Measurements from ENCODE around the gene CCDC51. TPM values are rescaled to one million over a fixed set of nuclear protein-coding genes. Genes with fewer than 3 reads are reported as not detected.
A peak's percentile ranks its signal among the peaks of the same experiment; 100 is the strongest.

Gene CCDC51
- polyA plus RNA-seq, 1 donor from 2014 or later = 27.2 TPM

DNA sequence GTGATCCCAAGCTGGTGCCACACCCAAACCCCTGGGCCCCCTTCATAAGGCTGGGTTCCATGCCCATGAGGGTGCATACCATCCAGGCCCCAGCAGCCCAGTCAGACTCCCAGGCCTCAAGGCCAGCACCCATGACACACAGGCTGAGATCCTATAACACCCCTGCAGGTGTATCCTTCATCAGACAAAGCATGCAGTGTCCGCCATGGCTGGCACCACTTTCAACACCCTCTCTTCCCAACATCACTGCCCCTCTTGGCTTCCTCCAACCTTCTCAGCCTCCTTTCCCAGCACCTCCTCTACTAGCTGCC lies 3.5 kb downstream of the CCDC51 start:
- Histone ChIP-seq H3K4me3 (ENCODE audit: low read length) (no peak overlapping the region), H3K27ac (ENCODE audit: low read length) (no peak overlapping the region), H3K9ac (ENCODE audit: low read length) (peak overlapping the region; percentile 27), H3K79me2 (replicated peaks; ENCODE audit: insufficient read depth, low read length) (peaks cover 14% of the 10 kb centered on the region), H3K4me2 (ENCODE audit: low read length) (no peak overlapping the region), H3K27me3 (ENCODE audit: insufficient read depth, low read depth, low read length) (no peaks in the 10 kb centered on the region), H2AFZ (ENCODE audit: low read depth, low read length) (no peak overlapping the region), H3K9me2 (ENCODE audit: insufficient read depth, low read length) (no peaks in the 10 kb centered on the region), H3K9me3 (ENCODE audit: low read length) (no peaks in the 10 kb centered on the region), H4K20me1 (ENCODE audit: insufficient read depth) (no peaks in the 10 kb centered on the region), H3K36me3 (ENCODE audit: insufficient read depth, low read length) (no peaks in the 10 kb centered on the region), H3F3A (ENCODE audit: insufficient read depth, low read length, poor library complexity, severe bottlenecking) (no peaks in the 10 kb centered on the region)
- TF ChIP-seq POLR2AphosphoS5 (IDR thresholded peaks at IDR 0.05) = no peak
- no peak for TF ChIP-seq EP300 (conservative IDR thresholded peaks at IDR 0.05; ENCODE audit: poor library complexity, severe bottlenecking)
- TF ChIP-seq, protein P1, sequence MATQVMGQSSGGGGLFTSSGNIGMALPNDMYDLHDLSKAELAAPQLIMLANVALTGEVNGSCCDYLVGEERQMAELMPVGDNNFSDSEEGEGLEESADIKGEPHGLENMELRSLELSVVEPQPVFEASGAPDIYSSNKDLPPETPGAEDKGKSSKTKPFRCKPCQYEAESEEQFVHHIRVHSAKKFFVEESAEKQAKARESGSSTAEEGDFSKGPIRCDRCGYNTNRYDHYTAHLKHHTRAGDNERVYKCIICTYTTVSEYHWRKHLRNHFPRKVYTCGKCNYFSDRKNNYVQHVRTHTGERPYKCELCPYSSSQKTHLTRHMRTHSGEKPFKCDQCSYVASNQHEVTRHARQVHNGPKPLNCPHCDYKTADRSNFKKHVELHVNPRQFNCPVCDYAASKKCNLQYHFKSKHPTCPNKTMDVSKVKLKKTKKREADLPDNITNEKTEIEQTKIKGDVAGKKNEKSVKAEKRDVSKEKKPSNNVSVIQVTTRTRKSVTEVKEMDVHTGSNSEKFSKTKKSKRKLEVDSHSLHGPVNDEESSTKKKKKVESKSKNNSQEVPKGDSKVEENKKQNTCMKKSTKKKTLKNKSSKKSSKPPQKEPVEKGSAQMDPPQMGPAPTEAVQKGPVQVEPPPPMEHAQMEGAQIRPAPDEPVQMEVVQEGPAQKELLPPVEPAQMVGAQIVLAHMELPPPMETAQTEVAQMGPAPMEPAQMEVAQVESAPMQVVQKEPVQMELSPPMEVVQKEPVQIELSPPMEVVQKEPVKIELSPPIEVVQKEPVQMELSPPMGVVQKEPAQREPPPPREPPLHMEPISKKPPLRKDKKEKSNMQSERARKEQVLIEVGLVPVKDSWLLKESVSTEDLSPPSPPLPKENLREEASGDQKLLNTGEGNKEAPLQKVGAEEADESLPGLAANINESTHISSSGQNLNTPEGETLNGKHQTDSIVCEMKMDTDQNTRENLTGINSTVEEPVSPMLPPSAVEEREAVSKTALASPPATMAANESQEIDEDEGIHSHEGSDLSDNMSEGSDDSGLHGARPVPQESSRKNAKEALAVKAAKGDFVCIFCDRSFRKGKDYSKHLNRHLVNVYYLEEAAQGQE (IDR thresholded peaks at IDR 0.05; ENCODE audit: borderline replicate concordance) = no peak
- TF ChIP-seq RAD21 (conservative IDR thresholded peaks at IDR 0.05) = no peak

DNA sequence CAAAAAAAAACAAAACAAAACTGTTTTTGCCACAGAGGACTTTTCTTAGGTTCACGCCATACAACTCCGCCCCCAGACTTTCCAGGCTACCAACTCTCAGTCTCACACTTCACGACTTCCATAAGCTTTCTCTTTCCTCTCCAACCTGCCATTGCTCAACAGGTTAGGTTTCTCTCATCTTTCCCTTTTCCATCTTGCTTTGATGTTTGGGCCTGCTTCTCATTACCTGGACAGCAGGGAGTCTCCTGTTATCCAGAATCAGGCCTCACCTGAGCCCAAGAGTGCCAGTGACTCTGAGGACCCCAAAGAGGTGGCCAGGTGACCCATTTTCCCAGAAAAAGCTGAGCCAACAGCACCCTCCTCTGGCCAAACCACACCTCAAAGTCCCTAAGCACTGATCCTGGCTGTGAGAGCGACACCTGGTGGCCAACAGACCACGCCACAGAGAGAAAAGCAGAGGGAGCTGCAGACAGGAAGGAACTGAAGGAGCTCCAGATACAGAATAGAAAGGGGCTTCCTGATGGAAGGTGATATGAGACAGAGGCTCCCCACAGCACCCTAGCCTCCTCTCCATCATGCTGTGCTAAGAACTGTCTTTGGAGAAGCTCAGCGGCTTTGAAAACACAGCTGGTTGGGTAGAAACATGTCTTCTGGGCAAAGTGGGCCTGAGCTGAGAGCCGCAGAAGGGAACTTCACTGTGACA lies 4.0 kb downstream of the CCDC51 start:
- H3F3A ChIP-seq (ENCODE audit: insufficient read depth, low read length, poor library complexity, severe bottlenecking) = no peaks in the 10 kb centered on the region
- H3K27ac ChIP-seq (ENCODE audit: low read length) = no peak overlapping the region
- no peaks in the 10 kb centered on the region for H4K20me1 ChIP-seq (ENCODE audit: insufficient read depth)
- H3K27me3 ChIP-seq (ENCODE audit: insufficient read depth, low read depth, low read length) = no peaks in the 10 kb centered on the region
- no peaks in the 10 kb centered on the region for H3K9me2 ChIP-seq (ENCODE audit: insufficient read depth, low read length)
- H3K4me2 ChIP-seq (ENCODE audit: low read length) = no peak overlapping the region
- TF ChIP-seq SMC3 (conservative IDR thresholded peaks at IDR 0.05; ENCODE audit: poor library complexity) (peak; percentile 100), MXI1 (conservative IDR thresholded peaks at IDR 0.05; ENCODE audit: poor library complexity, severe bottlenecking) (peak; percentile 41), POLR2AphosphoS5 (IDR thresholded peaks at IDR 0.05) (no peak), RAD21 (conservative IDR thresholded peaks at IDR 0.05) (peak; percentile 98), EP300 (conservative IDR thresholded peaks at IDR 0.05; ENCODE audit: poor library complexity, severe bottlenecking) (no peak), EZH2 (IDR thresholded peaks at IDR 0.05; ENCODE audit: borderline replicate concordance, insufficient read depth, low read length, poor library complexity, severe bottlenecking) (no peak), TAF1 (IDR thresholded peaks at IDR 0.05; ENCODE audit: low read depth) (no peak)
- TF ChIP-seq, protein P1 (IDR thresholded peaks at IDR 0.05; ENCODE audit: borderline replicate concordance) = no peak
- TF ChIP-seq, protein P2, sequence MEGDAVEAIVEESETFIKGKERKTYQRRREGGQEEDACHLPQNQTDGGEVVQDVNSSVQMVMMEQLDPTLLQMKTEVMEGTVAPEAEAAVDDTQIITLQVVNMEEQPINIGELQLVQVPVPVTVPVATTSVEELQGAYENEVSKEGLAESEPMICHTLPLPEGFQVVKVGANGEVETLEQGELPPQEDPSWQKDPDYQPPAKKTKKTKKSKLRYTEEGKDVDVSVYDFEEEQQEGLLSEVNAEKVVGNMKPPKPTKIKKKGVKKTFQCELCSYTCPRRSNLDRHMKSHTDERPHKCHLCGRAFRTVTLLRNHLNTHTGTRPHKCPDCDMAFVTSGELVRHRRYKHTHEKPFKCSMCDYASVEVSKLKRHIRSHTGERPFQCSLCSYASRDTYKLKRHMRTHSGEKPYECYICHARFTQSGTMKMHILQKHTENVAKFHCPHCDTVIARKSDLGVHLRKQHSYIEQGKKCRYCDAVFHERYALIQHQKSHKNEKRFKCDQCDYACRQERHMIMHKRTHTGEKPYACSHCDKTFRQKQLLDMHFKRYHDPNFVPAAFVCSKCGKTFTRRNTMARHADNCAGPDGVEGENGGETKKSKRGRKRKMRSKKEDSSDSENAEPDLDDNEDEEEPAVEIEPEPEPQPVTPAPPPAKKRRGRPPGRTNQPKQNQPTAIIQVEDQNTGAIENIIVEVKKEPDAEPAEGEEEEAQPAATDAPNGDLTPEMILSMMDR (IDR thresholded peaks at IDR 0.05; ENCODE audit: poor library complexity, severe bottlenecking) = peak; percentile 100
- H3K36me3 ChIP-seq (ENCODE audit: insufficient read depth, low read length) = no peaks in the 10 kb centered on the region
- no peak overlapping the region for H3K4me3 ChIP-seq (ENCODE audit: low read length)
- H2AFZ ChIP-seq (ENCODE audit: low read depth, low read length) = no peak overlapping the region
- peak overlapping the region; percentile 27 for H3K9ac ChIP-seq (ENCODE audit: low read length)
- H3K79me2 ChIP-seq (replicated peaks; ENCODE audit: insufficient read depth, low read length) = peaks cover 10% of the 10 kb centered on the region
- H3K9me3 ChIP-seq (ENCODE audit: low read length) = no peaks in the 10 kb centered on the region
